NCI-H2227 (cell line): ENCODE data around the gene PDE4C.

Experiments
- DNase-seq: peaks from one replicate; lab custom pipeline; 2025; ENCODE audit not compliant: unreplicated experiment; lab: John Stamatoyannopoulos, UW

PDE4C gene

DNA sequence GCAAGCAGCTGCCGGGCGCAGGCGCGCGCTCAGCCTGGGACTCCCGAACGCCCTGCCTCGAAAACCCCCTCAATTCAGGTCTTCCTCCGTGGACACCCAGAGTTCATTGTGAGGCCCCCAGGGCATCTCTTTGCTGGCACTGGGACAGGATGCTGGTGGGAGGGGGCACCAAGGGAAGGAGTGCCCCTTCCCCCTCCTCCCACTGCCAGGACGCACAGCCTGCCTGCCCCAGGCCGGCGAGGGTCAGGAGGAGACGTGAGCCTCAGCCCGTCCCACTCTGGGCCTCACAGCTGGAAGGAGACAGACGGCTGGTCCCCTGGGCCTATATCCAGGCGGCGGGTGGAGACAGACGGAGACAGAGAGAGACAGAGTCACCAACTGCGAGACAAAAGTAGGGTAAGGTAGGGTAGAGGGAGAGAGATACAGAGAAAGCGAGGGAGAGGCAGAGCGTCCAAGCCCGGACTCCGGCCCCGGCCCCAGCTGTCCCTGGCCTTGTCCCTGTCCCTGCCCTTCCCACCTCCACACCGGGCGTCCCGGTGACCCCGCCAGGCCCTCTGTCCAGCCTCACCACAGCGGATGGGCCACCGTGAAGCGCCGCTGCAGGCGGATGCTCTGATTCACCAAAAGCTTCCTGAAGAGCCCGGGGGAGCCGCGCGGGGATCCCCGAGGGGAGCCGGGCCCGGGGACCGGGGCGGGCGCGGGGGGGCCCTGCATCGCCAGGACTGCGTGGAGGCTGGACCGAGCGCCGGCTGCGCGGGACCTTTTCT is at the start of gene PDE4C:
Gene PDE4C (minus strand): TSS at position 737 of the 767 bp plus-strand sequence. CDS start 23 bp downstream, at position 714.
- no peak for DNase-seq

DNA sequence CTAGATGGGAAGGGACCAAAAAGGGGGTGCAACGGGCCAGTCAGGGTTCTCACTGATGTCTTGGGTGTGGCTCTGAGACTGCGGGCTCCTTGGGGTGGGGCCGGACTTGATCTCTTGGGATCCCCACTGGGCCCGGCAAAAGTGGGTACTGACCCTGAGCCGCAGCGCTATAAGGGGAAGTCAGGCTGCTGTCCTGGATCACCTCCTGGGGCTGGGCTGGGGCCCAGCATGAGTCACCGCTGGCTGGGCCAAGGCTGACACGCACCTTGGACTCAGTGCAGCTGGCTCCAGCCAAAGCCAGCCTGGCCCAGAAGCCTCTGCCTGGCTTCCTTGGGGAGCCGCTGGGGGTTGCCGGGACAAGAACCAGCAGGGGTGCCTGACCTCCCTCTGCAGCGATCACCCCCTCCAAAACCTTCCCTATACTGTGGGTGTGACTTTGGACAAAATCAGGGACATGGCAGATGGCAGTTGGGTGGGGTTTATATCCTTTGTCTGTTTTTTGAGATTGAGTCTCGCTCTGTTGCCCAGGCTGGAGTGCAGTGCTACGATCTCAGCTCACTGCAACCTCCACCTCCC is 48.6 kb upstream of the PDE4C start:
- no peak for DNase-seq

DNA sequence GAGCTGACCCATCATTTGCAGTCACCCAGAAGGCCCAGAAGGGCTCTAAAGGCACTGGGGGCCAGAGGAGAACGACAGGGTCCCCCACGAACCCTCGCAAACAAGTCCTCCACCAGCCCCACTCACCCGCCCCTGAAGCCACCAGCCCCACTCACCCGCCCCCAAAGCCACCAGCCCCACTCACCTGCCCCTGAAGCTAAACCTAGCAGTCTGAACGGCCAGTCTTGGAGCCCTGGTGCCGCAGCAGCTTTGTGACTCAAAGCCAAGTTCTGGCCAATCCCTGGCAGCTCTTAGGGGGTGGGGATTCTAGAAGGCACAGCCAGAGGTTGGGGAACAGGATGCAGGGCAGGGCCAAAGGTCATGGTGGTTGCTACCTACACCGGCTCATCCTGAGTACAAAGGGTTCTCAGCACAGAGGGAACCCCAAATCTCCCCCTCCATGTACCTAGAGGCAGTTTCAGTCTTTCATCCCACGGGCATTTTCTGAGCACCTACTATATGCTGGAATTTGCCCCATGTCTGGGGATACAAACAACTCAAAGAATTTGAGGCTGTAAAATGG is 48.1 kb upstream of the PDE4C start, which contains the start of gene IQCN:
Gene IQCN (minus strand): TSS at position 234 of the 562 bp plus-strand sequence. CDS start 4,974 bp downstream, outside the sequence.
- DNase-seq, result no peak

DNA sequence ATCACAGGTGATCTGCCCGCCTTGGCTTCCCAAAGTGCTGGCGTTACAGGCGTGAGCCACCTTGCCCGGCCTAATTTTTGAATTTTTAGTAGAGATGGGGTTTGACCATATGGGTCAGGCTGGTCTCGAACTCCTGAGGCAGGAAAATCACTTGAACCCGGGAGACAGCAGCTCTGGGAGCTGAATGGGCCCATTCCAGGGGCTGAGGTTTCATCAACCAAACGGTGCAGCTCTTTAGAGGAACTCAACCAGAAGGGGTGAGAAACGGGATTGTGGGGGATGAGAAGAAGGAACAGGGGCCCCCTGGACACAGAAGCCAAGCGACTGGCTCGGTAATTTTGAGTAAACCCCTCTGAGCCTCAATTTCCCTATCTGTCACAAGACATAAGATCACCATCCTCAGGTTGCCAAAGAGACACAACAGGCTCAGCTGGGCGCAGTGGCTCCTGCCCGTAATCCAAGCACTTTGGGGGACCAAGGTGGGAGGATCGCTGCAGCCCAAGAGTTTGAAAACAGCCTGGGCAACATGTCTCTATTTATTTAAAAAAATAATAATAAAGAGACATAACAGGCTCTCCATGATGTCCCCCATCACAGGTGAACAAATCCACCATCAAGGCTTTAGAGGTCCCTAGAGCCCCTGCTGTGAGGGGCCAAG is 47.5 kb upstream of the PDE4C start:
- DNase-seq, result no peak

DNA sequence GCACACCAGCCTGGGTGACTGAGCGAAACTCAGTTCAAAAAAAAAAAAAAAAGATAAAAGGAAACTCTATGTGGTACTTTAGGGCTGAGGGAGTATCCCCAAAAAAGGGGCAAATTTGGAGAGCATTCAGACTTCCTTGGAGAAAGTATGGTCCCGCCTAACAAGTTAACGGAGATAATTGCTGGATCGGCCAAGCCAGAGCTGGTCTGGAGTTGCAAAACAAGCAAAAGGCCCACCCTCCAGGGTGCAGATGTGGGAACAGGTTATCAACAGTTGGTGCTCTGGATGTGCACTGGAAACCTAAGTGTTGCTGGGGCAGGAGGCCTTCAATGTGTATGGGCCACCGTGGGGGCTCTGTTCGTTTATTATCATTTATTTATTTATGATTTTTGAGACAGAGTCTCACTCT is 45.2 kb upstream of the PDE4C start:
- no peak for DNase-seq

DNA sequence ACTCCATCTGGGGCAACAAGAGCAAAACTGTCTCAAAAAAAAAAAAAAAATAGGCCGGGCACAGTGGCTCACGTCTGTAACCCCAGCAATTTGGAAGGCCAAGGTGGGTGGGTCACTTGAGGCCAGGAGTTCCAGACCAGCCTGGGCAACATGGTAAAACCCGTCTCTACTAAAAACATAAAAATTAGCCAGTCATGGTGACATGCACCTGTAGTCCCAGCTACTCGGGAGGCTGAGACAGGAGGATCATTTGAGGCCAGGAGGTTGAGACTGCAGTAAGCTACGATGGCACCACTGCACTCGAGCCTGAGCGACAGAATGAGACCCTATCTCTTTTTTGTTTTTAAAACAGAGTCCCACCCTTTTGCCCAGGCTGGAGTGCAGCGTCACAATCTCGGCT is 44.1 kb upstream of the PDE4C start:
- no peak for DNase-seq

DNA sequence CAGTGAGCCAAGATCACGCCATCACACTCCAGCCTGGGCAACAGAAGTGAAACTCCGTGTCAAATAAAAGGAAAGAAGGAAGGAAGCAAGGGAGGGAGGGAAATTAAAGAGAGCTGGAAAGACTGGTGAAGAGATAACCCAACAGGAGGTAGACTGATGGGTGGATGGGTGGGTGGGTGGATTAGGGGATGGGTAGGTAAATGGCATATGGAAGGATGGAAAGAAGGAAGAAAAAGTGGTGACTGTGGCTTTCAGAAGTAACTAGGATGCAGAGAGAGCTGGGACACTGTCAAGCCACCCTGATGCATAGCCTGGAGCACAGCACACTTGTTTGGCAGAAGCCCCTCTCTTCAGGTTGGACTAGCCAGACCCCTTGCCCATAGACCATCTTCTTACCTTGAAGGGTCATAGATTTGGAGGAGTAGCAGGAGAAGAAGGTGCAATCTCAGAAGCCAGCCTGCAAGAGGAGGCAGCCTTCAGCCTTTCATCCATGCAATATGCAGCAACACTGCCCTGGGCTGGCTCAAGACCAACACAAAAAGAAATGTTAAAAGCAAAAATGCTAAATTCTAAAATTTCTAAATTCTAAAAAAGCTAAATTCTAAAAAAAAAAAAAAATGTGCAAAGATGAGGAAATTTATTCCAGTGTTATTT is 43.0 kb upstream of the PDE4C start:
- no peak for DNase-seq

DNA sequence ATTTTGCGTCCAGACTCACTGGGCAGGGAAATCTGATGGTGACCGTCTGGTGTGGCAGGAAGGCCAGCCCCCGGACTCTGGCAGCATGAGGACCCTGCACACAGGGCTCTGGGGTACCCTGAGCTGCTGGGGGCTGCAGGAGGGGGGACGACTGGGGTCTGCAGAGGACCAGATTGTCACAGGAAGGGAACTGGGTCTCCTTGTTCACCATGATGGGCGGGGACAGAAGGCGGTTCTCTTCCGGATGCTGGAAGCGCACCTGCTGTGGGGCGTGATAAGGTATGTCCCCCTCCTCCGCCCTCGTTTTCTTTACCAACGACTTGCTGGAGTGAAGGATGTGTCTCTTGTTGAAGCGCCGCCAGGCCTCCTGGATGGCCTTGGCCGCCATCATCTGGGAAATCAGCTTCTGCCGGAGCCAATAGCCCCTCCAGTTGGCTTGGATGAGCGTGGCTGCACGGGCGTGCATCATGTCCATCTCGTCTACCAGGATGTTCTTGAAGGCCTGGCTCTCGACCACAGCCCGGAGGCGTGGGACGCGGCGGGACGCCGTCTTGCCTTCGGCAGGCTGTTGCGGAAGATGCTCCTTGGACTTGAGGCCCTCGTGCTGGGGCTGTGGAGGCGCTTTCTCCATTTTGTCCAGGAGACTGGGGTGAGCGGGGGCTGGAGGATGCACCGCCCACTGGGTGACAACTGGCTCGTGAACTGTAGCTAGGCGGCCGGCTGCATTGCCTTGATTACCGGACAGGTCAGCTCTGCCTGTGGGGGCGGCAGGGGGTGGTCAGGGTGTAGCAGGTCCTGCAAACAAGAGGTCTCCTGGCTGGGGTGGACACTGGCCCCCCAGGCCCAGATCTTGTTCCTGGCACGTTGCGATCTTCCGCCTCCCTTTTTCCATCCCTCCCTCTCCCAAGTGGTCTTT is 40.8 kb upstream of the PDE4C start:
- no peak for DNase-seq

DNA sequence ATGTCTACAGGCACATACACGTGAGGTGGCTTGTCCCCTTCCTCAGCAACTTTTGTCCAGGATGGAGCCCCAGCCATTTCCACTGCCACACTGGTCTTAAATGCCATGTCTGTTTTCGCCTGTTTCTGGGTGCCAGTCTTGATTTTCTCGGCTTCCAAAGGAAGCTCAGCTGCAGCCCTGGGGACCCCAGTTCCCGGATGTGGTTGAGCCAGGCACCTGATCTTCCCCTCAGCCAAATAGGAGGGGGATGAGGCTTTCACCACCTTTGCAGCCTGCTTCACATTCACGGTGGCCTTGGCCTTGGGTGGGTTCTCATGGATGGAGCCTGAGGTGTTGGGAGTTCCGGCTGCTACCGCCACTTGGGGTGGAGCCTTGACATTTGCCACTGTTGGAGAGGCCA is 39.3 kb upstream of the PDE4C start:
- no peak for DNase-seq

DNA sequence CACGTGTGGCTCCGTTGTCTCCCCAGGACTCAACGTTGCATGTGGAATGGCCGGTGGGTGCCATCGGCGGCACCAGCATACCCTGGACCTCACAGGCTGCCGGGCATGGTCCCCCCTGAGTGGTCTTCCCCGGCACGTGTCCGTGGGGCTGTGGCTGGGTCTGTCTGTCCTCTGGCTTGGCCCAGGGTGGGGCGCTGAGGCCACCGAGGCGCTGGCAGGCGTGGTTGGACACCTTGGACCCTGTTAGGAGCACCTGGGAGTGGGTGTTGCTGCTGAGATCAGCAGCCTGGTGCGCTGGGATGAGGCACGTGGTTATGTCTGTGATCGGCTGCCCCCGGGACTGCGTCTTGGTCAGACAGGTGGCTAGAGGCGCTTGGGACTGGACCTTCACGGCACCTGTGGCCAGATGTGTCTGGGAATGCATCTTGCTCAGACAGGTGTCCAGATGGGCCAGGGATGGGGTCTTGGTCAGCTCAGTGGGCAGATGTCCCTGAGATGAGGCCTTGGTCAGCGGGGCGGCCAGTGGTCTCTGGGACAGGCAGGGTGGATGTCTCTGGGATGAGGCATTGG is 38.8 kb upstream of the PDE4C start:
- no peak for DNase-seq

DNA sequence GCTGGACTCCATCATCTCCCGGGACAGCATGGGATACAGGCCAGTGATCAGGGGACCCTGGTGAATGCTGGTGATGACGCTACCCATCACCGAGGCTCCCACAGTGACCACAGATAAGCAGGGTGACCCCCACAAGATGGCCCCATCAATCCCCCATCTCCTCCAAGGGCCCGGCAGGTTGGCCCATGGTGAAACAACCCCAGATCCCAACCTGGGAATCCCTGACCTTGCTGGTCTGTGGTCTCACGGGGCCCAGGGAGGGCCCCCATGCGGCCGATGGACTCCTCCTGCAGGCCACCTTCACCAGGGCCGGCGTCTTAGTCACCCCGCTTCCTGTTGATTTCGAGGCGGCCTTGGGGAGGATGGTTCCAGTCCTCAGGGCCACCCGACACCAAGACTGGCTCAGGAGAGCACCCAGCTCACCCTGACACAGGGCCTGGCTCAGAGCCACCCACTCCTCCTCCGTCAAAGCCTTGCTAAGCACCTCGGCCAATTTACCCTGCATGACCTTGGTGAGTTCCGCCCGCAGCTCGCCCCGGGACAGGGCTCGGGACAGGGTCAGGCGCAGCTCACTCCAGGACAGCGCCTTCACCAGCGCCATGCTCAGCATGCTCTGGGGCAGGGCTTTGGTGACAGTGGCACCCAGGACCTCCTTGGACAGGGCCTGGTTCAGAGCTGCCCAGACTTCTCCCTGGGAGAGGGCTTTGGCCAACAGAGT is 38.1 kb upstream of the PDE4C start:
- DNase-seq, result no peak

DNA sequence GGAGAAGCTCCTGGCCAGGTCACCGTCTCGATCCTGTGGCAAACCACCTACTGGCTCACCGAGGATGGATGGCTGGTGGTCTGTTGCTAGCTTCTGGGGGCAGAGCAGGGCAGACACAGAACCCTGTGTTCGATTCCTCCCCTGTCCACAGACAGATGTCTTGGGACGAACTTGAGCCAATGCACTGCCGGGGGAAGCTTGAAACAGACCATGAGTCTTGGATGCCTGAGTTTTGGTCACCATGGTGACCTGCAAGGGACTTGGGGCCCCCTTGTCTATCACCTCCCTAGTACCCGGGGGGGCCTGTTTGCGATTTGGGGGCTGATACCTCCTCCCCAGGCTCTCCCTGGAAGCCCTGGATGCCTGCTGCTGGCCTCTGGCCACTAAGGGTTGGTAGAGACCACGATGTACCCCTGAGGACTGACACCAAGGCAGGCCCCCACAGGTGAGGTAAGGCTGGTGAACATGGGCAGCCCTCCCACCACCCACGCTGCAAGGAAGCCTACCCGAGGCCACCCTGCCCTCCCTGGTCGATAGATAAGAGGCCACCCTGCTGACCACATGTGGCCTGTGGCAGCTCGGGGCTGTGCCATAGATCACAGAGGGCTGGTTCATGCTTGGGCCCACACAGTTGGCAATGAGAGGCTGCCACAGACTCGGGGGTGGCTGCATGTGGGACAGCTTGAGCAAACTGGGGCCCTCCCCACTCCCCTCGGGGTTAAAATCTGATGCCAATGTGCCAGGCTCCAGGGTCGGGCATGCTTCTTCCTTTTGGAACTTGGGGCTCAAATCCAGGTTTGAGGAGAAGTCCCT is 37.3 kb upstream of the PDE4C start:
- DNase-seq, result no peak

DNA sequence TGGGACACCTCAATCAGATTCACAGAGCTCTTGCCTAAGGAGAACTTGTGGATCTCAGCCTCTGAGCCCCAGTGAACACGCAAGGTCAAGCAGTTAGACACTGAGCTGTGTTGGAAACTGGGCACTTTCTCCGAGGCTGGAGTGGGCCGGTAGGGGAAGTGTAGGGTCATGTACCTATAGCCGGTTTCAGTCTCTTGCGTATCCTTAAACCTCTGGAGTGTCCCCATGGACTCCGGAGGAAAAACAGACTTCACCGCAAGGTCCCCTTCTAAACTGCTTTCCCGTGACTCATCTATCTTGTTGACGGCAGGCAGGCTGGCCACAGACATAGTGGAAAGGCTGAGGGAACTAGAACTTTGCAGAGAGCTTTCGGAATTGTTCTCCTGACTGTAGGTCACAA is 36.7 kb upstream of the PDE4C start:
- no peak for DNase-seq

DNA sequence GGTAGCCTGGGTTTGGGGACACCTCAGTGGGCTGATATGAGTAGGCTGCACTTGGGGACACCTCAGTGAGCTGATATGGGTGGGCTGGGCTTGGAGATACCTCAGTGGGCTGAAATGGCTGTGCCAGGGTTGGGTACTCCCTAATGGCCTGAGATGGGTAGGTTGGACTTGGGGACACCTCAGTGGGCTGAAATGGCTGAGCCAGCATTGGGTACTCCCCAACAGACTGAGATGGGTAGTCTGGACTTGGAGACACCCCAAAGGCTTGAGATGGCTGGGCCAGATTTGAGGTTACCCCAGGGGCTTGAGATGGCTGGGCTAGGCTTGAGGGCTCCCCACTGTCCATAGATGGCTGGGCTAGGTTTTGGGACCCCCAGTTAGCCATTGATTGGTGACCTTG is 35.9 kb upstream of the PDE4C start:
- no peak for DNase-seq

DNA sequence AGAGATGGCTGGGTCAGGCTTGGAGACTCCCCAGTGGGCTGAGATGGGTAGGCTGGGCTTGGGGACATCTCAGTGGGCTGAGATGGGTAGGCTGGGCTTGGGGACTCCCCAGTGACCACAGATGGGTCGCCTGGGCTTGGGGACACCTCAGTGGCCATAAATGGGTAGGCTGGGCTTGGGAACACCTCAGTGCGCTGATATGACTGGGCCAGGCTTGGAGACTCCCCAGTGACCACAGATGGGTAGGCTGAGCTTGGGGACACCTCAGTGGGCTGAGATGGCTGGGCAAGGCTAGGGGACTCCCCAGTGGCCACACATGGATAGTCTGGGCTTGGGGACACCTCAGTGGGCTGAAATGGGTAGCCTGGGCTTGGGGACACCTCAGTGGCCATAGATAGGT is 35.2 kb upstream of the PDE4C start:
- DNase-seq, result no peak

DNA sequence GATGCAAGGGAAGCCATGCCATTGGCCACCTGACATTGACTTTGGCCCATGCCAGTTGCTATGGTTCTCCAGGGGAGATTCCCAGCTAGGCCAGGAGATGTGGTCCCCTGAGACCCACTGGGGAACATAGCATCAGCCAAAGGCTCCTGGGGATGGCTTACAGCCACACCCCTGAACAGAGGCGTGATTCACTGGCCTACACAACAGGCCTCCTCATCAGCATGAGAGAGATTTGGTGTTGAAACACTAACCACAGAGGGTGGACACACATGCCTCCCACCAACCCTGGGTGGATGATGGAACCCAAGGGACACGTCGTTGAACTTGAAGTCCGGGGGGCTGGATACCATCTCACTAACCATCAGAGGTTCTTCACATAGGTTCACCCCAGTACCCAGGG is 33.7 kb upstream of the PDE4C start:
- DNase-seq, result no peak

DNA sequence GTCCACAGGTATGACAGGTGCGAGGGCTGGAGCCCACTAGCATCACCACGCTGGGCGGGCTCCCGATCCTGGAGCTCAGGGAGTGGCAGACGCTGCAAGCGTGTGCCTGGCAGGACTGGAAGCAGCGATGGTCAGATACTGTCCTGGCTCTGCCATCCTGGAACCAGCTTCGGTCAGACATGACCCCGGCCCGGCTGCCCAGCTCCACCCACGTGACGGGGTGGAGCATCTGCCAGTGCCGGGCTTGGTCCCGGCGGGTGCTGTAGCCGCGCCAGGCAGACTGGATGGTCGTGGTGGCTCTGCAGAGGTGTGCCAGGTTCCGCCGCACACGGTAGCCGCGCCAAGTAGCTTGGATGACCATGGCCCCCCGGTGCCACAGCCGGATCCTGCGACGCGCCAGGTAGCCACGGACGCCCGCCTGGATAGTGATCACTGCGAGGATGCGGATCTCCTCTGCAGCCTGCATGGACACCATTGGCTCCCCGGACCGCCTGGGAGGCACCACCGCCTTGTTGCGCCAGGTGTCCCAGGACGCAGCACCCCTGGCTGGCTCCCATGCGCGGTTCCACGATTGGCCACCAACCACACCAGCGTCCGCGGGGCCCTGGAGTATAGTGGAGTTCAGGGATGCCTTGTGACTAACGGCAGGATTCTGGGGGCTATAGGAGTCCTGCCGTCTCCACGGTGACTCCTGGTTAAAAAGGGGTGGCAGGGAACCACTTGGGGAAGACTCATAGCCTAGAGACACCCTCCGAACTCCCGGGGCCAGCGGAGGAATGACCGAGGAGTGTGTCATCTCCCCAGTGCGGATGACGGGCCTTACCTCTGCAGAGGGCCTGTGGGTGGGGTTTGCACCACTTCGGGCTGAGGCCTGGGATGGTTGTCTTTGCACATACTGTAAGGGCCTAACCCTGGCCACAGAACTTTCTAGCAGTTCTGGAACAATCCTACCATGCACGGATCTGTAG is 31.5 kb upstream of the PDE4C start:
- DNase-seq, result no peak
